ENCODE results near the gene WFDC11. TPM values are rescaled to one million over a fixed set of nuclear protein-coding genes. Genes with fewer than 3 reads are reported as not detected.

Gene WFDC11
- total RNA-seq, 1 donor from 2014 or later, result not detected

DNA sequence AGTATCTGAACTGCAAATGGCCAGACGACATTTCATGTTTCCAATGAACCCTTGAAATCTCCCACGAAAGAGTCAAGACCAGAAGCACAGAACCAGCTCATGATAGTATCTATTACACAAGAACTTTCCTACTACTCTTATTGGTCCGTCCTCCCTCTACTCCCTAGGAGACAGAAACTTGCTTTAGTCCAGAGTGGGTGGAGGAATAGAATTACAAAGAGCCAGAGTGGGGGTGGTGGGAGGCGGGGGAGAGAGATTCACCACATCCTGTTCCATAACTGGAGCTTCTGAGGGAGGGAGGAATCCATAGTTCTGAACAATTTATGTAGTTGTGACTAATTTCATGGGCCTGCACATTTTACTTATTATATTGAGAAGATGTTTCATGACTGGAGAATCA, 59.0 kb downstream of the WFDC11 start:
- Histone ChIP-seq H3K27me3 (no peaks in the 10 kb centered on the region), H3K4me1 (no peaks in the 10 kb centered on the region), H3K4me3 (no peak overlapping the region), H3K27ac (no peak overlapping the region), H3K9me3 (peaks cover 3 to 8% of the 10 kb centered on the region in 2 donors), H3K36me3 (no peaks in the 10 kb centered on the region)
- intact Hi-C loops (cut with DNase I), result no loop called here
- TF ChIP-seq, protein P1, sequence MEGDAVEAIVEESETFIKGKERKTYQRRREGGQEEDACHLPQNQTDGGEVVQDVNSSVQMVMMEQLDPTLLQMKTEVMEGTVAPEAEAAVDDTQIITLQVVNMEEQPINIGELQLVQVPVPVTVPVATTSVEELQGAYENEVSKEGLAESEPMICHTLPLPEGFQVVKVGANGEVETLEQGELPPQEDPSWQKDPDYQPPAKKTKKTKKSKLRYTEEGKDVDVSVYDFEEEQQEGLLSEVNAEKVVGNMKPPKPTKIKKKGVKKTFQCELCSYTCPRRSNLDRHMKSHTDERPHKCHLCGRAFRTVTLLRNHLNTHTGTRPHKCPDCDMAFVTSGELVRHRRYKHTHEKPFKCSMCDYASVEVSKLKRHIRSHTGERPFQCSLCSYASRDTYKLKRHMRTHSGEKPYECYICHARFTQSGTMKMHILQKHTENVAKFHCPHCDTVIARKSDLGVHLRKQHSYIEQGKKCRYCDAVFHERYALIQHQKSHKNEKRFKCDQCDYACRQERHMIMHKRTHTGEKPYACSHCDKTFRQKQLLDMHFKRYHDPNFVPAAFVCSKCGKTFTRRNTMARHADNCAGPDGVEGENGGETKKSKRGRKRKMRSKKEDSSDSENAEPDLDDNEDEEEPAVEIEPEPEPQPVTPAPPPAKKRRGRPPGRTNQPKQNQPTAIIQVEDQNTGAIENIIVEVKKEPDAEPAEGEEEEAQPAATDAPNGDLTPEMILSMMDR (IDR thresholded peaks at IDR 0.05), result no peak
- no peak for DNase-seq (ENCODE audit: low spot score in 2 of 2)

DNA sequence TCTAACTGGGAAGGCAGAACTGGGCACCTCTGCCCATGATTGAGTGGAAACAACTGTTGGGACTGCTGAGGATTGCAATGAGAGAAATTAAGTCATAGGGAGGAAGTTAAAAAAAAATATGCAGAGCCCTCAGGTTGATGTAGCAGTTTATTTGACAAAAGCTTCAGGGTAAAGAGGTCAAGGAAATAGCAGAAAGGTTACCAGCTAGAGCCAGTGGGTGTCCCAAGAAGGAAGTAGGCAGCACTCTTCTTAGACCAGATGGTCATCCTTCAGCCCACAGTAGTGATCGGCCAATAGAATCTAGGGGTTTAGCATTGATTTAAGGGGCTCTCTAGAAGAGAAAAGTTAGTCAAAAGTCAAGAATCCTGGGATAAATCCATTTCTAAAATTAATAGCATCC, 62.2 kb downstream of the WFDC11 start:
- no peaks in the 10 kb centered on the region for H3K27me3 ChIP-seq
- no peak overlapping the region for H3K4me3 ChIP-seq
- no peak for DNase-seq (ENCODE audit: low spot score in 2 of 2)
- no peaks in the 10 kb centered on the region for H3K36me3 ChIP-seq
- H3K9me3 ChIP-seq, result peaks cover 3 to 22% of the 10 kb centered on the region in 2 donors
- intact Hi-C loops (cut with DNase I), result no loop called here
- no peak overlapping the region for H3K27ac ChIP-seq
- H3K4me1 ChIP-seq, result no peaks in the 10 kb centered on the region
- TF ChIP-seq, protein P1 (IDR thresholded peaks at IDR 0.05), result no peak

Other genes with a start within 250 kb of the WFDC11 start
- gene WFDC2, start 200.5 kb downstream of the WFDC11 start, total RNA-seq, result 32.5 TPM
- gene SPINT3, start 154.6 kb downstream of the WFDC11 start, total RNA-seq, result not detected
- gene WFDC6, start 130.8 kb downstream of the WFDC11 start, total RNA-seq, result not detected
- gene EPPIN, start 122.8 kb downstream of the WFDC11 start, total RNA-seq, result not detected
- not detected for gene WFDC8, start 91.0 kb downstream of the WFDC11 start, total RNA-seq
- gene WFDC10A, start 40.5 kb downstream of the WFDC11 start, total RNA-seq, result not detected
- not detected for gene WFDC9, start 39.0 kb downstream of the WFDC11 start, total RNA-seq
- not detected for gene WFDC13, start 31.8 kb upstream of the WFDC11 start, total RNA-seq
- not detected for gene WFDC10B, start 34.8 kb upstream of the WFDC11 start, total RNA-seq
- not detected for gene SPINT4, start 52.1 kb upstream of the WFDC11 start, total RNA-seq
- not detected for gene WFDC3, start 121.6 kb upstream of the WFDC11 start, total RNA-seq
- gene DNTTIP1, start 121.7 kb upstream of the WFDC11 start, total RNA-seq, result 4.6 TPM
- gene UBE2C, start 142.4 kb upstream of the WFDC11 start, total RNA-seq, result not detected
- gene TNNC2, start 157.1 kb upstream of the WFDC11 start, total RNA-seq, result not detected
- gene SNX21, start 163.6 kb upstream of the WFDC11 start, total RNA-seq, result 182 TPM
- gene ACOT8, start 187.2 kb upstream of the WFDC11 start, total RNA-seq, result 34.4 TPM
- gene ZSWIM3, start 187.4 kb upstream of the WFDC11 start, total RNA-seq, result 6.8 TPM
- 3.5 TPM for gene ZSWIM1, start 211.0 kb upstream of the WFDC11 start, total RNA-seq
- 32.8 TPM for gene SPATA25, start 217.4 kb upstream of the WFDC11 start, total RNA-seq
- gene NEURL2, start 221.0 kb upstream of the WFDC11 start, total RNA-seq, result 4.0 TPM
- gene CTSA, start 221.1 kb upstream of the WFDC11 start, total RNA-seq, result 82.0 TPM
- gene PLTP, start 241.9 kb upstream of the WFDC11 start, total RNA-seq, result 909 TPM